Pons (tissue), 1 donor: ENCODE results near the gene CFAP58.

ENCODE experiments used
- DNase-seq: peaks from one replicate; pipeline ENCODE4 v3.0.0-alpha.2; 2016; ENCODE audit warnings: low spot score

The CFAP58 gene

DNA sequence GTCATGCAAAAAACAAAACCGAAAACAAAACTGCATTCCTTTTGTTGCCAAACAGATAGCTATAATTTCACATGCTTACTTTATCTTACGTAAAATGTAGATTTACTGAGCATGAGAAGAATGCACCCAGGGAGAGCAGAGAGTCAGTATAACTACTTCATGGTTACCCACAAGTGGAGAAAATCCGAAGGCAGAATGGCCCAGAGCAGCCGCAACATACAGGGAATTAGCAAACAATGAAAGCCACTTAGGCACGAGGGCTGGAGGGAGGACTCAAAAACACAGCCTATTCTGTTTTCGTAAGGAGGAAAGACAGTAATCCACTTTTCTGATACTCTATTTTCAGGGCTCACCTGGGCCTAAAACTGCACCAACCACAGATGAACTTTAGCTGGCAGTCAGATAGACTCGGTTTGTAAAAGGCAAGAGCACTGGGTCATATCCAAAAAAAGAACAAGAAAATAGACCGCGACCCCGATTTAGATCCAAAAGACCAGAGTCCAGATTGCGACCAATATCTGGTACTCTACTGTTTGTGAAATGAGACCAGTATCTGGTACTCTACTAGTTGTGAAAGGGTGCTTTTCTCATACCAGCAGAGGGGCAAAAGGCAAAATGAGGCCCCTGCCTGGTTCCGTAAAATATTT, 16.7 kb upstream of the CFAP58 start:
- DNase-seq = no peak

- DNase-seq = peak; percentile 59
Observed at GRCh38 chr10:104337521-104337984, 16.1 kb upstream of the CFAP58 start.

DNA sequence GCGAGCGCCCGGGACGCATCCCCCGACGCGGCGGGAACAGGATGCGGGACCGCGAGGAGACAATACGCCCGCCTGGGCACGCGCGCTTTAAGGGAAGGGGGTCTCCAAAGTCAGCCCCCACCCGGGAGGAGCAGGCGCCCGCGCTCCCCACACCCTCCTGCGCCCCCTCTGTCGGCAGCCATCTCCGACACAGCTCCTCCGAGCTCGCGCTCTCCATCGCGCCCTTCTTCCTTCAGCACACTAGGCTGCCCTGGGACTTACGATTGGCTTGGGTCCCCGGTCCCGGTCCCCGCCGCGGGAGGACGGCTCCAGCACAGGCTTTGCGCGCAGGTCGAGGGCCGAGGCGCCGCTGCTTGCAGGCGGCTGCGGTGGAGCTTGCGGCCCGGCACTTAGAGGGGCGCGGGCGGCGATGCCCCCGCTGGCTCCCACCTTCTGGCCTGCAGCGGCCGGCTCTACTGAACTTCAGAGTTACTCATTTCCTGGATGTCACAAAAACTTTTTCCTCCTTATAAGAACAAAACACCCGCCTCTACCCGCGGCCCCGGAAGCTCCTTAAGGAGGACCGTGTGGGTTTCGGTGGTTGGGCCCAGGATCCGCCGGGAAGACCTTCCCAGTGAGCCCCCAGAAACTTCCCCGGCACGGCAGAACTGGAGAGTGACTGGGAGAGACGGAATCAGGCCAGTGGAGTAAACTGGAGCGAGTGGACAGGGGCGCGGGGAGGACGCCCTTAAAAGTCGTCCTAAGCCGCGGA, 15.5 kb upstream of the CFAP58 start, which contains the start of gene ITPRIP:
Gene ITPRIP, minus strand, starts transcription at position 481 of the 751 bp plus-strand sequence. CDS start 22,414 bp downstream, outside the sequence.
- peak; percentile 63 for DNase-seq

DNA sequence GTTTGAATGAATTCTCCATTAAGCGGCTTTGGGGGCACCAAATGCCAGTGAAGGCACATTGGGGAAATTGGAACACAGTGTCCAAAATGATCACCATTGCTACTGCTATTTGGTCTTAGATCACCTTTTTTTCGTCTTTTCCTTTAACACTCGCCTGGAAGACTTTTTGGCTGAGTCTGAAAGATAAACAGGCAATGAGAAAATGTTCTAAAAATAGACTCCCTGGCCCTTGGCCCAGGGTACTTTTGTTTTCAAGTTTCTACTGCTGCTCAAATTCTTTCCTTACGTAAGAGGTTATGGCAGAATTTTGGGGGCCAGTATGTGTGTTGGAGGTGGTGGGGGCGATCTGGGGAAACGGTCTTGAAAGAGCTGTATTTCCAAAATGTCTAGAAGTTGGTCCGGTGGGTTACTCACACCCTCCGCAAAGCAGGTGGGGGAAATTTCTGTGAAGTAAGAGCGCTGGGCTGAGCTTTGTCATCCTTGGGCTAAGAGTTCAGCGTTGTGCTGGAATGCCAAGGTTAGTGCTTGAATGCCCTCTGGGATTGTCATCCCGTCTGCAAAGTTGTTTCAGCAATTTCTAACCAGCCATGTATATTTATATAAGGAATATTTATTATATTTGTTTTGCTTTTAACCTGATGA, 14.0 kb upstream of the CFAP58 start:
- DNase-seq = peak; percentile 68

GRCh38 chr10:104340111-104340526, 13.5 kb upstream of the CFAP58 start:
- no peak for DNase-seq

DNA sequence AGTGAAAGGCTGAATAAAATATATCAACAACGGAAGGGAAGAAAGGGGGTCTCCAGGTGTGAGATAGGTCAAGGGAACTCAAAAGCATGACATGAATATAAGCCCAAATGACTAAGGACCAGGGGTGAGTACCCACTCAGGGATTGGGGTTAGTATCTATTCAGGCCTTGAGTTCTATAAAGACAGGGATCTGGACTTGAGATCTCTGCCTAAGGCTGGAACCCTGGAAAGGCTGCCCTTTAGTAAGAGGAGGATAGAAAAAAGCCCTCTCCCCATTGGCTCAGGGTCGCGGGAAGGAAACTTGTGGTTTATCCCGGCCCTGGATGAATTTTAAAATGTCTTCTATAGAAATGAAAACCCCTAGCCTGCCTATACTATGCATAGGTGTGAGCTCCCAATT, 13.0 kb upstream of the CFAP58 start:
- no peak for DNase-seq

- DNase-seq = no peak
Observed at GRCh38 chr10:104342941-104343411, 10.7 kb upstream of the CFAP58 start.

DNA sequence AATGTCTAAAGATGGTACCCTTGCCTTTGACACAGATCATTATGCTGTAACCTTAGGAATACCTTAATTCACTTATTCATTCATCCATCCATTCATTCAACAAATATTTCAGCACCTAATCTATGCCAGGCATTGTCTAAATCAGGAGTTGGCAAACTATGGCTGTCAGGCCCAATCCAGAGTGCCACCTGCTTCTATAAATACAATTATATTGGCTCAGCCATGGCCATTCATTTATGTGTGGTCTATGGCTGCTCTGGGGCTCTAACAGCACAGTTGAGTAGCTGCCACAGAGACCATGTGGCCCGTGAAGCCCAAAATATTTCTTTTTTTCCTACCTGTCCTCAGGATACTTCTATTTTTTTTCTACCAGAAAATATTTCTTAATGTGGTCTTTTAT, 9.4 kb upstream of the CFAP58 start:
- no peak for DNase-seq

DNA sequence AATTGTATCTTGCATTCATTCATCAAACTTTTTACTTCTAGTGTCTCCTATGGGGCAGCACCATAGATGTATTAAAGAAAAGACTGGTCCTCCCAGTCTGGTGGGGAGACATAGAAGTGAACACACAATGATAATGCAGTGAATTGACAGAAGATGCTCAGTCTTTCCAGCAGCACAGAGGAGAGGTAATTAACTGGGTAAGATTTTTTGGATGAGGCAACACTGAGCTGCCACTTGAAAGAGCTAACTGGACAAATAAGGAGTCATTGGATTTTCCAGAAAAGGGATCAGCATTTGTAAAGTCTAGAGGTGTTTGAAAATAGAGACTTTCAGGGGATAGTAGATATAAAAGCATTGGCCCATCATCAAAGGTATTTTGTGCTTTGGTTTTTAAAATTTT, 8.1 kb upstream of the CFAP58 start:
- DNase-seq = no peak

DNA sequence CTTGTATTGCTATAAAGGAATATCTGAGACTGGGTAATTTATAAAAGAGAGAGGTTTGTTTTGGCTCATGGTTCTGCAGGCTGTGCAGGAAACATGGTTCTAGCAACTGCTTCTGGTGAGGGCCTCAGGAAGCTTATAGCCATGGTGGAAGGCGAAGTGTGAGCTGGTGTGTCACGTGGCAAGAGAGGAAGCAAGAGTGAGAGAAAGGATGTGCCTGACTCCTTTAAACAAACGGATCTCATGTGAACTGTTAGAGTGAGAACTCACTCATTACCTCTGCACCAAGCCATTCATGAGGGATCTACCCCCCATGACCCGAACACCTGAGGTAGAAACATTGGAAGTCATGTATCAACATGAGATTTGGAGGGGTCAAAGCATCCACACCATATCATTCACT, 7.7 kb upstream of the CFAP58 start:
- DNase-seq = no peak

DNA sequence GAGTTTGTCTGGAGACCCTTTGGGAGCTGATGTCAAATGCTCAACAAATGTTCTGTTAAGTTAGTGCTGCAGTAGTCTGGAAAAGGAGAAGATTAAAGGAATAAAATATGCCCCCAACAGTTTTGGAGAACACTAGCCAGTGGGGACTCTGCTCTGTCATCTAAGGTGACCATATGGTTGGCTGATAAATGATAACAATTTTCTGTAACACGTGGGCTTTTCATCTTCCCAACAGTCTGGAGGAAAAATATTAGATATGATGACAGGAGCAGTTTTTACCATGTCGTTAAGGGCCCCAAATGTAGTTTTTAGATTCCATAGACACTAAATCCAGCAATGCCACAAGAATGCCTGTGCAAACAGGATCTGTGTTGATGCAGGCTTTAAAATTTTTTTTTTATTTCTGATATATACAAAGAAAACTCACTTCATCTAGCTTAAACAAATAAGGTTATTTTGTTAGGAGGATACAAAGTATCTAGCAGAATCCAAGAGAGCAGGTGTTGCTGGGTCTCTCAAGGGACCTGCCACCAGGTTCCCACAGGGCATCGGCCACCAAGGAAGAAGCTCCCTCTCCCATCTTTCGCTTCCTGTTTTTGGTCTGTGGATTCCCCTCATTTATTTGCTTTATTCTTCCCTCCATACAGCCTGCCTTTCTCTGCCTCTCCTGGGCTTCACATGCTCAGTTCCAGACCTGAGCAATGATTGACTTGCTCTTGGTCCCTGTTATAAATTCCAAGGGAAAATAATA, 6.2 kb upstream of the CFAP58 start:
- no peak for DNase-seq

GRCh38 chr10:104348601-104349000, 5.0 kb upstream of the CFAP58 start:
- no peak for DNase-seq

DNA sequence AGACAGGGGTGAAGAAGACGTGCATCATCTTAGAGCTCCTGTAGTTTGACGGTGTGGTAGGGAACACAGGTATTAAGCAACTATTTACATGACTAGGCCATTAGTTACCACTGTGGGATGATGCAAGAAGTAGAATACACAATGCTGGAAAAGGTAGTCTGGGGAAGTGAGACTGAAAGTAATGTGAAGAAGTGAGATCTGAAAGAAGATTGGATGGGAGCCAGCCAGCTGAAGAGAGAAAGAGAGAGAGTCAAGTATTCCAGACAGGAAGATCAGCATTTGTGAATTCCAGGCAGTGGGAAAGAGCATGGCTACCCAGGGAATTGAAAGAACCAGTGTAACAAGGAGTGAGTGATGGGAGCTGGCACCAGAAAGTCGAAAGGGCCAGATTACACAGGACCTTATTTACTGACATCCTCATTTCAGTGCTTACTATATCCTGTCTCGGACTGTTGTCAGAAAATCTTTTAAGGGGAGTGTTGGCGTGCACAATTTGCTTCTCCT, 4.0 kb upstream of the CFAP58 start:
- DNase-seq = peak; percentile 82

DNA sequence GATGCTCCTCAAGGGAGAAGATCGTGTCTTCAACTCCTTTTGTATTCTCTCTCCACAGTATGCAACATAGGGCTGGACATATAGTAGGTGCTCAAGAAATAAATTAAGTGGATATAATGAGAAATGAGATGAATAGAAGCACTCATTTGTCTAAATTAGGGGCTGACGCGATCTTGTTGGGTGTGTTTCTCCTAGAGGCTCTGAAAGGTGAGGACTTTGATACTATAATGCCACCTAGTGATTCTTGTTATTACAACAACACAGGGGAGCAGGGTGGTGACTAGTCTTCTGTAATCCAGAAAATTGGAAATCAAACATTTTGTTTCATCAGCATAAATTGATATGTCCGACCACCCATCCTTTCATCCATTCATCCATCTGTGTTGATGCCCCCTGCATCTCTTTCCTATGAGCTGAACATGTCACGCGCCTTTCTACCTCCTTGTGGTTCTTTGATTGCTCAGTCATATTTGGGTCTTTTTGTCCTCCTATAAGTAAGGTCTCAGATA, 3.5 kb upstream of the CFAP58 start:
- DNase-seq = peak; percentile 89

GRCh38 chr10:104351061-104351702, 2.5 kb upstream of the CFAP58 start:
- DNase-seq = peak; percentile 67

DNA sequence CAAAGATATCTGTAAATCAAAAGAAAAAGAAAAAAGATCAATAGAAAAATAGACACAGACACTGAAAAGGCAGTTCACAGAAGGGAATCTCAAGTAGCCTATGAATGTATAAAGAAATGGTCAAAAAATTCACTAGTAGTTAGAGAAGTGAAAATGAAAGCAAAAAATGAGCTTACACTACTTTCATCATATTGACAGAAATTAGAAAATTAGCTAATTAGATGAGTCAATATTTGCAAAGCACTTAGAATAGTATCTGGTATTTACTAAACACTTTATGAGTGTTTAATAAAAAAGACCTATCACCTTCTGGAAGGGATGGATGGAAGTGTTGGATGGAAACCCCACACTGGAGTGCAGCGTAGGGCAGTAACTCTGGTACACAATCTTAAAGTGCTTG, 1.7 kb upstream of the CFAP58 start:
- DNase-seq = no peak

DNA sequence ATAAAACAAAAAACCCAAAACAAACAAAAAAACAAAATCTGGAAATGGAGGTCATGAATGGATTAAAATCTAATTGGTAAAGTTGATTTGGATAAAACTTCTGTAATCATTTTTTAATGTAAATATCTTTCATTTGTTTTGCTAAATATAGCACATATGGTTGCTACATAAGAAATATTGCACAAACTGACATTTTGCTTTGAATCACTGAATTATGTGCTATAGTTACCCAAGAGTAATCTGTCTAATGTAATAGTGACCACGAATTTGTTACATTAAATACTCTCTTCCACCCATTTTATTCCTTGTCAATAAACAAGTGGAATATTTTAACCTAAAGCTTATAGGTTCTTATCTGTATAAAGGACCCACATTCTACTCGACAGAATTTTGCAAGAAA, 6.2 kb downstream of the CFAP58 start:
- no peak for DNase-seq

DNA sequence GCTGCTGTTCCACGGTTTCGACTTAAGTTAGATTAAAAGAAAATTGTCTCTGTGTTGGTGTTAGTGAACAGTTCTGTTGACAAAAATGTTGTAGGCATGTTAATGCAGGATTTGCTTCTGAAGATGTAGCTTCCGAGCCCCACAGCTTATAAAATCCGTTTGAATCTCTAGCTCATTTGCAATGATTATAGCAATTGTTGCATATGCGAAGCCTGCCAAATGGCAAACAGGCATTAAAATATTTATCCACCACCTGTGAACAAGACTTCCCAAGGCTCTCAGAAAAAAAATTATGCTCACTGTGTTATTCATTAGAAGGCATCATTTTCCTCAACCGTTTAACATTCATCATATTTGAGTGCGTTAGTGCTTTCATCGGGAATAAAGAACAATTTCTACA, 14.3 kb downstream of the CFAP58 start:
- DNase-seq = no peak

GRCh38 chr10:104368381-104368780, 14.7 kb downstream of the CFAP58 start:
- DNase-seq = no peak

- no peak for DNase-seq
Observed at GRCh38 chr10:104371753-104372152, 18.1 kb downstream of the CFAP58 start.

DNA sequence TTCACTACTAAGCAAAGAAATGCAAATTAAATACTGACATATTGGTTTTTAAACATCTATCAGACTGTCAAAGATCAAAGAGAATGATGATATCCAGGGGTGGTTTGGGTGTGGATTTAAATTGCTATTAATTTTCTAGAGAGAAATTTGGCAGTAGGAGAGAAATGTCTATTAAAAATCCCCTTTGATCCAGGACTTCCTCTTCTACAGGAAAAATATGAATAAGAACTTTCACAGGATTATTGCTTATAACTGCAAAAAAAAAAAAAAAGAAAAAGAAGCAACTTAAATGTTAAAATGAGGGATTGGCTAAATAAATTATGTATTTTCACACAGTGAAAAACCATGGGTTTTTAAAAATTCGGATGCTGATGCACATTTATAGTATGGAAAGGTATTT, 21.0 kb downstream of the CFAP58 start:
- no peak for DNase-seq
